Neural cell (in vitro differentiated cells): ENCODE results near the gene KPNA1.

Source experiments
- CTCF ChIP-seq: fragments of 450-650 bp; IDR thresholded peaks from 2 replicates; pipeline ENCODE4 v1.5.1; 2014; ENCODE audit warnings: antibody characterized with exemption, mild to moderate bottlenecking, moderate library complexity; ENCODE audit not compliant: poor library complexity, severe bottlenecking
- EP300 ChIP-seq: fragments of 450-650 bp; conservative IDR thresholded peaks from 2 replicates; pipeline ENCODE4 v1.6.1; 2014; ENCODE audit warnings: antibody characterized with exemption, mild to moderate bottlenecking, moderate library complexity; ENCODE audit not compliant: poor library complexity, severe bottlenecking
- EZH2 ChIP-seq: fragments of 200-600, 300-800 bp; shearing (Covaris generic), sonication (generic); IDR thresholded peaks from 2 replicates; pipeline ENCODE4 v1.6.1; 2014; ENCODE audit warnings: antibody characterized with exemption, low read length, borderline replicate concordance, mild to moderate bottlenecking; ENCODE audit not compliant: insufficient read depth, poor library complexity, severe bottlenecking
- MXI1 ChIP-seq: fragments of 450-650 bp; conservative IDR thresholded peaks from 2 replicates; pipeline ENCODE4 v1.6.1; 2014; ENCODE audit warnings: antibody characterized with exemption, mild to moderate bottlenecking; ENCODE audit not compliant: poor library complexity, severe bottlenecking
- POLR2AphosphoS5 ChIP-seq: IDR thresholded peaks from 2 replicates; pipeline ENCODE4 v1.6.1; 2012
- REST ChIP-seq: IDR thresholded peaks from 2 replicates; pipeline ENCODE4 v1.6.1; 2012; ENCODE audit warnings: borderline replicate concordance
- SMC3 ChIP-seq: fragments of 450-650 bp; conservative IDR thresholded peaks from 2 replicates; pipeline ENCODE4 v1.6.1; 2014; ENCODE audit warnings: antibody characterized with exemption, mild to moderate bottlenecking, moderate library complexity; ENCODE audit not compliant: poor library complexity
- TAF1 ChIP-seq: IDR thresholded peaks from 2 replicates; pipeline ENCODE4 v1.6.1; 2012; ENCODE audit warnings: low read depth

- TF ChIP-seq CTCF (no peak), EZH2 (no peak), EP300 (no peak), MXI1 (no peak), SMC3 (no peak), TAF1 (no peak), POLR2AphosphoS5 (no peak), REST (no peak)
Observed at GRCh38 chr3:122443090-122443489, 71.6 kb downstream of the KPNA1 start.
